Fibroblast of the aortic adventitia (primary cell): Measurements from ENCODE around the gene TMSB15C. TPM values are rescaled to one million over a fixed set of nuclear protein-coding genes. Genes with fewer than 3 reads are reported as not detected.

Source experiments
- DNase-seq: peaks from one replicate; pipeline ENCODE4 v3.0.0-alpha.2; 2010; ENCODE audit warnings: low read depth
- H3K4me3 ChIP-seq: 2 replicates; pipeline ENCODE4 v1.5.1; 2011; ENCODE audit warnings: low read depth, mild to moderate bottlenecking, control low read depth, low read length, moderate library complexity
- total RNA-seq: library from RNA; depleted of rRNA; stranded (reverse); fragments of >200 nt; gene quantifications from 2 replicates; pipeline ENCODE4 v1.2.3, GENCODE V29; 2012; ENCODE audit warnings: low replicate concordance
- TF ChIP-seq, protein P1 (sequence below): IDR thresholded peaks from 2 replicates; pipeline ENCODE4 v1.5.1; 2011; ENCODE audit warnings: mild to moderate bottlenecking, low read length, control low read depth, inconsistent platforms; ENCODE audit not compliant: insufficient read depth

The TMSB15C gene
- total RNA-seq, 1 donor, result 3.3 TPM

DNA sequence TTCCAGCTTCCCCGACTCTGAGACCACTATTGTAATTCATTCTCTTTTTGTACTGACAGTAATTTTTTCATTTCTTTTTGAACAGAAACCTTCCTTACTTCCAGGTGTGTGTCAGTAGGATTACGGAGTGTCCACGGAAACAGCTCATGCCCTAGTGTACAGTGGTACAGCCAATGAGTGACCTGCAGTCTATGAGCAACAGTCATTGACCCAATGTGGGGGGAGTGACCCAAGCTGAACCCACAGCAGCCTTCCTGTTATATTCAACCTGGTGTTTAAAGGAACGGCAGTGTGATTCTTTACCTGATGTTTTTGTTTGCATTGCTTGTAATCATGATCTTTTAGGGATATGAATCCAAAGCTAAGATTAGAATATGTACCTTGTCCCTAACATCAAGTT, 35.0 kb downstream of the TMSB15C start:
- no peak for DNase-seq
- TF ChIP-seq, protein P1, sequence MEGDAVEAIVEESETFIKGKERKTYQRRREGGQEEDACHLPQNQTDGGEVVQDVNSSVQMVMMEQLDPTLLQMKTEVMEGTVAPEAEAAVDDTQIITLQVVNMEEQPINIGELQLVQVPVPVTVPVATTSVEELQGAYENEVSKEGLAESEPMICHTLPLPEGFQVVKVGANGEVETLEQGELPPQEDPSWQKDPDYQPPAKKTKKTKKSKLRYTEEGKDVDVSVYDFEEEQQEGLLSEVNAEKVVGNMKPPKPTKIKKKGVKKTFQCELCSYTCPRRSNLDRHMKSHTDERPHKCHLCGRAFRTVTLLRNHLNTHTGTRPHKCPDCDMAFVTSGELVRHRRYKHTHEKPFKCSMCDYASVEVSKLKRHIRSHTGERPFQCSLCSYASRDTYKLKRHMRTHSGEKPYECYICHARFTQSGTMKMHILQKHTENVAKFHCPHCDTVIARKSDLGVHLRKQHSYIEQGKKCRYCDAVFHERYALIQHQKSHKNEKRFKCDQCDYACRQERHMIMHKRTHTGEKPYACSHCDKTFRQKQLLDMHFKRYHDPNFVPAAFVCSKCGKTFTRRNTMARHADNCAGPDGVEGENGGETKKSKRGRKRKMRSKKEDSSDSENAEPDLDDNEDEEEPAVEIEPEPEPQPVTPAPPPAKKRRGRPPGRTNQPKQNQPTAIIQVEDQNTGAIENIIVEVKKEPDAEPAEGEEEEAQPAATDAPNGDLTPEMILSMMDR, result no peak
- H3K4me3 ChIP-seq, result no peak overlapping the region

DNA sequence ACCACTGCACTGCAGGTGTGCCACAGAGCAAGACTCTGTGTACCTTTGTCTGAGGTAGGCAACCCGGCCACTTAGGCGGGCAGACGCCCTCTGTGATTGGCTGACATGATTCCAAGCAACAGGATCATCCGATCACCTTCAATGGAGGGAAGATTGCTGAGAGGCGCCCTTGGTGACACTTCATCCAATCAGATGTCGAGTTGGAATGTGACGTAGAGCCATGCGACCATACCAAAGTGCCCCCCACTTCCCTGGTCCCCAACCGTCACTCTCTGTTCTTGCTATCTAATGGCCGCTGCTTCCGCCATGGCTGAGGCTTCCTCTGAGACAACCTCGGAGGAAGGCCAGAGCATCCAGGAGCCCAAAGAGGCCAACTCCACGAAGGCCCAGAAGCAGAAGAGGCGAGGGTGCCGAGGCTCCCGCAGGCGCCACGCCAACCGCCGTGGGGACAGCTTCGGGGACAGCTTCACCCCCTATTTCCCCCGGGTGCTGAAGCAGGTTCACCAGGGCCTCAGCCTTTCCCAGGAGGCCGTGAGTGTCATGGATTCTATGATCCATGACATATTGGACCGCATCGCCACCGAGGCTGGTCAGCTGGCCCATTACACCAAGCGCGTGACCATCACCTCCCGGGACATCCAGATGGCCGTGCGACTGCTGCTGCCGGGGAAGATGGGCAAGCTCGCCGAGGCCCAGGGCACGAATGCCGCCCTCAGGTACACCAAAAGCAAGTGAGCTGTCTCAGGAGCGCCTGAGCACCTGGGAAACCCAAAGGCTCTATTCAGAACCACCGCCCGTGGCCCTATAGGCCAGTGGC, 36.1 kb downstream of the TMSB15C start, which contains the start of gene H2BW2:
Gene H2BW2, plus strand, starts transcription at position 268 of the 817 bp plus-strand sequence. Its CDS starts 39 bp downstream, at position 307.
- no peak within 1 kb of the TSS for H3K4me3 ChIP-seq
- TF ChIP-seq, protein P1, result no peak
- DNase-seq, result no peak

Other genes with a start within 250 kb of the TMSB15C start
- gene RAB9B, start 244.0 kb downstream of the TMSB15C start, total RNA-seq, result 1.9 and 2.6 TPM in 2 replicates
- 7.0 and 7.6 TPM in 2 replicates for gene TMSB15B, start 113.6 kb downstream of the TMSB15C start, total RNA-seq
- gene H2BW1, start 62.5 kb downstream of the TMSB15C start, total RNA-seq, result not detected in 2 replicates
- not detected in 2 replicates for gene H2BW2, start 36.3 kb downstream of the TMSB15C start, total RNA-seq
- gene ZCCHC18, start 36.3 kb upstream of the TMSB15C start, total RNA-seq, result 0.27 and 2.4 TPM in 2 replicates
- 3.6 and 12.9 TPM in 2 replicates for gene SLC25A53, start 80.8 kb upstream of the TMSB15C start, total RNA-seq
- 10.5 and 16.7 TPM in 2 replicates for gene FAM199X, start 90.2 kb upstream of the TMSB15C start, total RNA-seq
- not detected in 2 replicates for gene ESX1, start 178.7 kb upstream of the TMSB15C start, total RNA-seq